H1 (cell line): Measurements from ENCODE around the gene ADH1A. TPM values are rescaled to one million over a fixed set of nuclear protein-coding genes. Genes with fewer than 3 reads are reported as not detected.

Experiments
- CTCF ChIA-PET: fragments of 300-600 bp; sonication (Branson Sonifier 250); formaldehyde crosslinking; loops from one replicate; lab custom pipeline; 2021; ENCODE audit not compliant: partially characterized antibody; lab: Charles Lee
- POLR2A ChIA-PET: fragments of 300-600 bp; sonication (Branson Sonifier 250); formaldehyde crosslinking; loops from one replicate; lab custom pipeline; 2021; ENCODE audit warnings: inconsistent platforms; ENCODE audit not compliant: partially characterized antibody; lab: Charles Lee
- DNase-seq, 2 experiments: peaks; one replicate each; pipeline versions ENCODE4 v3.0.0 to v3.0.0-alpha.2; 2010 to 2022; ENCODE audit warnings: low spot score in 2 of 2, low read depth in 1 of 2, mixed read lengths in 1 of 2
- FAIRE-seq: peaks from 2 replicates; lab custom pipeline; 2011; peaks lifted over from hg19 to GRCh38; lab: Jason Lieb, UNC
- H2AFZ ChIP-seq: 2 replicates; pipeline ENCODE4 v1.8.1; 2012; ENCODE audit warnings: low read length, inconsistent platforms
- H2AK5ac ChIP-seq: 2 replicates; pipeline ENCODE4 v1.6.1; 2013; ENCODE audit warnings: low read depth, low read length
- H2BK120ac ChIP-seq: replicated peaks from 2 replicates; pipeline ENCODE3; 2013; ENCODE audit warnings: low read depth, low read length, inconsistent platforms
- H2BK12ac ChIP-seq: 2 replicates; pipeline ENCODE4 v1.6.1; 2013; ENCODE audit warnings: low read depth, low read length
- H2BK15ac ChIP-seq: 2 replicates; pipeline ENCODE4 v1.6.1; 2013; ENCODE audit warnings: low read length
- H2BK20ac ChIP-seq: 2 replicates; pipeline ENCODE4 v1.6.1; 2013; ENCODE audit warnings: low read length
- H2BK5ac ChIP-seq: 2 replicates; pipeline ENCODE4 v1.6.1; 2013; ENCODE audit warnings: low read depth, low read length
- H3K14ac ChIP-seq: 2 replicates; pipeline ENCODE4 v1.6.1; 2013; ENCODE audit warnings: inconsistent platforms; ENCODE audit not compliant: insufficient read length
- H3K18ac ChIP-seq: 2 replicates; pipeline ENCODE4 v1.6.1; 2013; ENCODE audit warnings: low read length; ENCODE audit errors: extremely low read depth
- H3K23ac ChIP-seq: 2 replicates; pipeline ENCODE4 v1.6.1; 2013; ENCODE audit warnings: inconsistent platforms; ENCODE audit not compliant: insufficient read length
- H3K23me2 ChIP-seq: 2 replicates; pipeline ENCODE4 v1.6.1; 2013; ENCODE audit warnings: low read depth, low read length
- H3K27ac ChIP-seq: 2 replicates; pipeline ENCODE4 v1.6.1; 2011; ENCODE audit warnings: low read depth, low read length, inconsistent platforms
- H3K27me3 ChIP-seq, 4 experiments: replicated peaks in 1 of 4; 1 replicate in 1 of 4; 2 replicates in 3 of 4; pipeline versions ENCODE4 v1.6.1 to v1.8.1; 2011 to 2013; ENCODE audit warnings: low read length in 3 of 4, mild to moderate bottlenecking in 3 of 4, inconsistent platforms in 2 of 4, mixed read lengths in 2 of 4, moderate library complexity in 1 of 4; ENCODE audit not compliant: control insufficient read depth in 3 of 4, insufficient read depth in 3 of 4; ENCODE audit errors: extremely low read depth in 1 of 4
- H3K36me3 ChIP-seq, 4 experiments: 2 replicates each; pipeline versions ENCODE4 v1.6.1 to v1.8.1; 2011 to 2013; ENCODE audit warnings: mild to moderate bottlenecking in 4 of 4, low read length in 3 of 4, moderate library complexity in 2 of 4, control low read depth in 1 of 4, inconsistent platforms in 1 of 4; ENCODE audit not compliant: insufficient read depth in 4 of 4, control insufficient read depth in 2 of 4
- H3K4ac ChIP-seq: replicated peaks from 2 replicates; pipeline ENCODE3; 2013; ENCODE audit warnings: low read length, low read depth, mixed read lengths, inconsistent platforms; ENCODE audit not compliant: insufficient read length
- H3K4me1 ChIP-seq, 4 experiments: replicated peaks in 1 of 4; 1 replicate in 1 of 4; 2 replicates in 3 of 4; pipeline versions ENCODE4 v1.6.1 to v1.8.1; 2011 to 2013; ENCODE audit warnings: low read length in 3 of 4, inconsistent platforms in 2 of 4, mixed read lengths in 1 of 4; ENCODE audit not compliant: insufficient read depth in 4 of 4, control insufficient read depth in 3 of 4
- H3K4me2 ChIP-seq, 2 experiments: 2 replicates each; pipeline versions ENCODE4 v1.6.1 to v1.8.1; 2011 to 2013; ENCODE audit warnings: low read depth in 2 of 2, low read length in 2 of 2, control low read depth in 1 of 2, inconsistent platforms in 1 of 2, mild to moderate bottlenecking in 1 of 2; ENCODE audit not compliant: insufficient read depth in 1 of 2
- H3K4me3 ChIP-seq, 4 experiments: fragments of 200-600, 300-600 bp in 1 of 4; sonication (generic), shearing (Covaris generic), sonication (Bioruptor Twin) in 1 of 4; 2 replicates each; pipeline versions ENCODE4 v1.5.1 to v1.8.1; 2011 to 2016; ENCODE audit warnings: low read length in 4 of 4, low read depth in 3 of 4, control low read depth in 2 of 4, inconsistent platforms in 2 of 4, mild to moderate bottlenecking in 2 of 4, mixed read lengths in 1 of 4, moderate library complexity in 1 of 4; ENCODE audit not compliant: insufficient read depth in 2 of 4; ENCODE audit errors: extremely low read depth in 1 of 4
- H3K56ac ChIP-seq: replicated peaks from 2 replicates; pipeline ENCODE3; 2013; ENCODE audit warnings: low read depth, mild to moderate bottlenecking, mixed read lengths, low read length, inconsistent platforms; ENCODE audit not compliant: insufficient read length
- H3K79me1 ChIP-seq: 2 replicates; pipeline ENCODE4 v1.6.1; 2013; ENCODE audit warnings: low read depth, low read length, control low read depth
- H3K79me2 ChIP-seq, 2 experiments: 2 replicates each; pipeline versions ENCODE4 v1.6.1 to v1.8.1; 2012 to 2013; ENCODE audit warnings: low read length in 2 of 2, mild to moderate bottlenecking in 2 of 2, inconsistent platforms in 1 of 2; ENCODE audit not compliant: insufficient read depth in 2 of 2, control insufficient read depth in 1 of 2
- H3K9ac ChIP-seq, 4 experiments: replicated peaks in 1 of 4; 1 replicate in 1 of 4; 2 replicates in 3 of 4; pipeline versions ENCODE4 v1.6.1 to v1.8.1; 2011 to 2013; ENCODE audit warnings: low read depth in 3 of 4, low read length in 3 of 4, control low read depth in 2 of 4, mild to moderate bottlenecking in 2 of 4, moderate library complexity in 2 of 4, inconsistent platforms in 1 of 4; ENCODE audit errors: extremely low read depth in 1 of 4
- H3K9me3 ChIP-seq, 2 experiments: 2 replicates each; pipeline versions ENCODE4 v1.6.1 to v1.8.1; 2012 to 2013; ENCODE audit warnings: mild to moderate bottlenecking in 2 of 2, moderate library complexity in 2 of 2, control low read depth in 1 of 2, inconsistent platforms in 1 of 2, low read depth in 1 of 2, low read length in 1 of 2, mixed read lengths in 1 of 2; ENCODE audit not compliant: insufficient read depth in 2 of 2
- H4K20me1 ChIP-seq, 2 experiments: replicated peaks in 1 of 2; 2 replicates each; pipeline versions ENCODE3 to v1.8.1; 2011 to 2013; ENCODE audit warnings: inconsistent platforms in 2 of 2, low read length in 2 of 2, mild to moderate bottlenecking in 1 of 2; ENCODE audit not compliant: insufficient read depth in 2 of 2, control insufficient read depth in 1 of 2
- H4K5ac ChIP-seq: 2 replicates; pipeline ENCODE4 v1.6.1; 2013; ENCODE audit warnings: low read length, low read depth, mixed read lengths, inconsistent platforms; ENCODE audit not compliant: insufficient read length
- H4K8ac ChIP-seq: 2 replicates; pipeline ENCODE4 v1.8.0; 2013; ENCODE audit warnings: mild to moderate bottlenecking, moderate library complexity, low read length, inconsistent platforms; ENCODE audit not compliant: insufficient read depth; ENCODE audit errors: extremely low read depth
- H4K91ac ChIP-seq: replicated peaks from 2 replicates; pipeline ENCODE3; 2013; ENCODE audit warnings: low read length, mixed read lengths, inconsistent platforms; ENCODE audit not compliant: insufficient read length
- ASH2L ChIP-seq: fragments of 200-600, 300-600 bp; sonication (generic); IDR thresholded peaks from one replicate; pipeline ENCODE4 v1.7.1; 2017; ENCODE audit warnings: low read length
- CREB1 ChIP-seq: IDR thresholded peaks from 2 replicates; pipeline ENCODE4 v1.6.1; 2012; ENCODE audit warnings: inconsistent platforms
- FOSL1 ChIP-seq: IDR thresholded peaks from 2 replicates; pipeline ENCODE4 v1.6.1; 2011; ENCODE audit warnings: mild to moderate bottlenecking, low read depth, low read length, moderate library complexity; ENCODE audit not compliant: insufficient read depth
- GTF2F1 ChIP-seq: IDR thresholded peaks from 2 replicates; pipeline ENCODE4 v1.6.1; 2012; ENCODE audit warnings: low read depth, low read length, improper control_type of control experiment, borderline replicate concordance
- HDAC6 ChIP-seq: IDR thresholded peaks from one replicate; pipeline ENCODE4 v1.7.1; 2012; ENCODE audit warnings: low read depth, mild to moderate bottlenecking, inconsistent platforms, low read length, moderate library complexity
- KDM1A ChIP-seq: fragments of 200-600, 300-600 bp; sonication (generic); IDR thresholded peaks from 2 replicates; pipeline ENCODE4 v1.7.1; 2016; ENCODE audit warnings: mild to moderate bottlenecking, low read length, borderline replicate concordance
- KDM4A ChIP-seq: IDR thresholded peaks from one replicate; pipeline ENCODE4 v1.7.1; 2012; ENCODE audit warnings: low read depth, mild to moderate bottlenecking, moderate library complexity, low read length, inconsistent platforms; ENCODE audit not compliant: severe bottlenecking
- NRF1 ChIP-seq: IDR thresholded peaks from 2 replicates; pipeline ENCODE4 v1.6.1; 2011; ENCODE audit warnings: mild to moderate bottlenecking, low read depth, low read length, improper control_type of control experiment
- PHF8 ChIP-seq: fragments of 200-600 bp; sonication (generic); conservative IDR thresholded peaks from 2 replicates; pipeline ENCODE4 v1.7.1; 2012; ENCODE audit warnings: low read depth, mild to moderate bottlenecking, inconsistent platforms, low read length, moderate library complexity
- RAD21 ChIP-seq, 2 experiments: IDR thresholded peaks in 1 of 2; conservative IDR thresholded peaks in 1 of 2; 2 replicates each; pipeline ENCODE4 v1.6.1; 2011; ENCODE audit warnings: low read depth in 2 of 2, low read length in 2 of 2, improper control_type of control experiment in 1 of 2, inconsistent platforms in 1 of 2, mild to moderate bottlenecking in 1 of 2, moderate library complexity in 1 of 2
- WGBS, 2 experiments: shearing (Covaris generic) in 1 of 2; methylation state at CpG; one replicate each; pipeline versions ENCODE4 v1.1.6 to v1.1.7; 2013 to 2015; ENCODE audit warnings: low lambda C conversion rate in 2 of 2, mixed read lengths in 2 of 2, inconsistent platforms in 1 of 2, low coverage in 1 of 2, missing lambda C conversion rate in 1 of 2; ENCODE audit not compliant: insufficient replicate concordance in 2 of 2, insufficient coverage in 1 of 2, insufficient read length in 1 of 2; ENCODE audit errors: extremely low coverage in 1 of 2, missing lambda C conversion rate in 1 of 2; 5-methylcytosine and 5-hydroxymethylcytosine counted together
- polyA plus RNA-seq, 7 experiments: library from polyadenylated mRNA; depleted of rRNA in 3 of 7; stranded (reverse) in 5 of 7; unstranded in 2 of 7; fragments of >200 nt in 5 of 7; fragments of 200-250 nt in 2 of 7; gene quantifications; 1 replicate in 5 of 7; 2 replicates in 1 of 7; 4 replicates in 1 of 7; pipeline versions ENCODE4 v1.2.1 to v1.2.3, GENCODE V29; 2011 to 2013; ENCODE audit warnings: missing spikeins in 2 of 7, mixed read lengths in 2 of 7
- total RNA-seq: library from RNA; stranded (reverse); fragmentation: NEBNext Ultra II Directional; extraction: Animal tissue kit (Norgen Biotek cat#: 25700); gene quantifications from 2 replicates; pipeline ENCODE4 v1.2.1, GENCODE V29; 2021
- TF ChIP-seq, protein P1 (sequence below): IDR thresholded peaks from 2 replicates; pipeline ENCODE4 v1.6.1; 2012; ENCODE audit warnings: inconsistent platforms

Gene ADH1A
- total and polyA plus RNA-seq, 2 of the 8 experiments (the other 6 are each of a cell fraction or from before 2014, with no cell fraction given): not detected

DNA sequence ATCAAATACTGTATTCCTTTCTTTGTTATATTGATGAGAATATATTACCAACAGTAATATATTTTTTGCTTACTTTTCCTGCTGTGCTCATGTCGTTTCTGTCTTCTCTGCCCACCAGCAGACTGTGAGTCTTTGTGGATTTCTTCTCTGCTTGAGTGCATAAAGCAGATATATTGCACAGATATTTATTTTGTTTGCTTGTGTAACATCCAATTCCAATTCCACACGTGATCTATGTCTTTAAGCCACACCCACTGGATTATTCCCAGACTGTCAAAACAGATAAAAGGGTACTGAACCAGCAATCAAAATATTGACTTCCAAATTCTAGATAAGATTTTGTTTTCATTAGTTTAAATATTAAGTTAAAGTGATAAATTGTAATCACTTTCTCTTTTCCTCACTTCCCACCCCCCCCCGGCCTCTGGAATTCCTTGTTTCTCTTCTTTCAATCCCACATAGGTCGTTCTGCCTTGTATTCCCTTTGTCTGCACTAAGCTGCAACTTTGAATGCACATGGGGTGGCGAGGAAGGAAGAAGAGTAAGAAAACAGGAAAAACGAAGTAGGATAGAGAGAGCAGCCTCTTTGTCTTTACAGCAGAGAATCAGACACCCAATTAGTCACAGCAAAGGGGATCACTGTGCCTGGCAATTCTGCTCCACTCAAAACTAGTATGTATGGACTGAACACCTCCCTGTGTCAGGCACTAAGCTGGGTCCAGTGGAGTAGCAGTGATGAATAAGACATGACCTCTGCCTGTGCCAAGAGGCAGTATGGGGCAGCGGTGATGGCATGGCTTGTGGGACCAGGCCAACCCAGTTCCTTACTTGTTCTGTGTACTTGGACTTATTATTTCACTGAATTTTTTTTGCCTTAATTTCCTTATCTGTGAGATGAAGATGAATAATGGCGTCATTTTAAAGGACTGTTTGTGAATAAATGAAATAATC lies 30.7 kb upstream of the ADH1A start, which contains the start of gene ADH1B:
ADH1B (minus strand) TSS at position 161 of the 951 bp plus-strand sequence; CDS start at position 91, 70 bp downstream.
- POLR2A ChIA-PET: no interaction called here
- Histone ChIP-seq H3K4me2 (peak within 1 kb of the TSS; percentile 5 to 42; a peak in 2 of 4 replicates), H3K4me1 (peaks cover 0 to 3% (median 3%) of the 10 kb centered on the region in 4 experiments; a peak in 2 of 7 replicates), H3K36me3 (no peaks in the 10 kb centered on the region), H4K91ac (no peak within 1 kb of the TSS), H2AK5ac (no peak within 1 kb of the TSS), H2BK12ac (peak within 1 kb of the TSS; percentile 23; the same call in 1 of the 2 replicates), H4K8ac (no peak within 1 kb of the TSS), H3K23ac (no peak within 1 kb of the TSS), H4K5ac (no peak within 1 kb of the TSS), H2BK20ac (no peak within 1 kb of the TSS), H3K79me1 (no peaks in the 10 kb centered on the region), H3K4ac (no peak within 1 kb of the TSS), H3K56ac (no peak within 1 kb of the TSS), H3K27me3 (no peaks in the 10 kb centered on the region), H4K20me1 (no peaks in the 10 kb centered on the region), H3K9me3 (no peaks in the 10 kb centered on the region), H2BK5ac (no peak within 1 kb of the TSS), H2BK15ac (no peak within 1 kb of the TSS), H3K4me3 (no peak within 1 kb of the TSS; a peak in 1 of 8 replicates), H3K79me2 (no peaks in the 10 kb centered on the region), H3K14ac (no peak within 1 kb of the TSS), H3K27ac (no peak within 1 kb of the TSS), H3K9ac (no peak within 1 kb of the TSS), H2BK120ac (no peak within 1 kb of the TSS), H3K18ac (no peak within 1 kb of the TSS), H3K23me2 (no peaks in the 10 kb centered on the region), H2AFZ (peak within 1 kb of the TSS; percentile 98)
- CTCF ChIA-PET: interaction anchor here (0.5 to 0.6 kb wide), 2 partner anchors 163 to 231 kb away, joined by 3 to 4 read pairs; no protein-coding TSS in a partner anchor
- 58% methylated on average over 8 of the region's 8 CpGs; no CpG with 5 or more reads in 1 of the 2 experiments for WGBS, 2 experiments
- FAIRE-seq (no peak), DNase-seq (no peak)
- TF ChIP-seq KDM1A (no peak), RAD21 (IDR thresholded peaks at IDR 0.05 in 1 of 2, conservative IDR thresholded peaks at IDR 0.05 in 1 of 2; ENCODE audit: low read depth in 2 of 2, low read length in 2 of 2) (no peak), NRF1 (no peak), CREB1 (no peak), FOSL1 (no peak), KDM4A (no peak), PHF8 (no peak), GTF2F1 (no peak), ASH2L (peak; percentile 50), HDAC6 (no peak)
- TF ChIP-seq, protein P1, sequence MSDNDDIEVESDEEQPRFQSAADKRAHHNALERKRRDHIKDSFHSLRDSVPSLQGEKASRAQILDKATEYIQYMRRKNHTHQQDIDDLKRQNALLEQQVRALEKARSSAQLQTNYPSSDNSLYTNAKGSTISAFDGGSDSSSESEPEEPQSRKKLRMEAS: 0 out of 2 replicates have a peak, but pooled peaks have one; percentile 16
